Measurements from ENCODE around the gene SSR3. TPM values are rescaled to one million over a fixed set of nuclear protein-coding genes. Genes with fewer than 3 reads are reported as not detected.
A peak's percentile ranks its signal among the peaks of the same experiment; 100 is the strongest.

SSR3 gene
- total and polyA plus RNA-seq, 2 of the 13 experiments (the other 11 are each of a cell fraction or from before 2014, with no cell fraction given): 229 to 325 TPM

GRCh38 chr3:156554842-156555687, at the start of gene SSR3 (continued):
- TF ChIP-seq ZNF318 (CRISPR knock-in tag; IDR thresholded peaks at IDR 0.05) (no peak), ZNF580 (CRISPR knock-in tag; IDR thresholded peaks at IDR 0.05; ENCODE audit: borderline replicate concordance, low read depth) (no peak), NKX3-1 (CRISPR knock-in tag; IDR thresholded peaks at IDR 0.05) (peak; percentile 52; the same call in 1 of the 2 replicates), LRRFIP1 (CRISPR knock-in tag; conservative IDR thresholded peaks at IDR 0.05) (no peak), ZBTB42 (CRISPR knock-in tag; IDR thresholded peaks at IDR 0.05) (no peak), NR2F2 (IDR thresholded peaks at IDR 0.05; ENCODE audit: borderline replicate concordance, low read depth) (no peak), GATAD1 (CRISPR knock-in tag; IDR thresholded peaks at IDR 0.05) (peak; percentile 74), TRIM24 (CRISPR knock-in tag; IDR thresholded peaks at IDR 0.05) (no peak), RBAK (CRISPR knock-in tag; IDR thresholded peaks at IDR 0.05) (no peak), NFYC (CRISPR knock-in tag; IDR thresholded peaks at IDR 0.05) (peak; percentile 97), MAX (IDR thresholded peaks at IDR 0.05) (peak; percentile 73), SNAPC5 (CRISPR knock-in tag; IDR thresholded peaks at IDR 0.05; ENCODE audit: borderline replicate concordance) (0 out of 2 replicates have a peak, but pooled peaks have one; percentile 23), GABPA (IDR thresholded peaks at IDR 0.05; ENCODE audit: low read depth, low read length) (peak; percentile 65), GABPA (CRISPR knock-in tag; IDR thresholded peaks at IDR 0.05; ENCODE audit: low read depth) (peak; percentile 91), BATF2 (CRISPR knock-in tag; IDR thresholded peaks at IDR 0.05) (no peak; the same call in 1 of the 2 replicates), NBN (conservative IDR thresholded peaks at IDR 0.05) (no peak), ZNF614 (CRISPR knock-in tag; IDR thresholded peaks at IDR 0.05; ENCODE audit: borderline replicate concordance) (peak; percentile 71; the same call in 1 of the 2 replicates), ZNF572 (CRISPR knock-in tag; IDR thresholded peaks at IDR 0.05) (no peak)
